ENCODE measurements around the gene THOP1. TPM values are rescaled to one million over a fixed set of nuclear protein-coding genes. Genes with fewer than 3 reads are reported as not detected.

Gene THOP1
- total RNA-seq, 1 experiment from 2014 or later, result 127 TPM

DNA sequence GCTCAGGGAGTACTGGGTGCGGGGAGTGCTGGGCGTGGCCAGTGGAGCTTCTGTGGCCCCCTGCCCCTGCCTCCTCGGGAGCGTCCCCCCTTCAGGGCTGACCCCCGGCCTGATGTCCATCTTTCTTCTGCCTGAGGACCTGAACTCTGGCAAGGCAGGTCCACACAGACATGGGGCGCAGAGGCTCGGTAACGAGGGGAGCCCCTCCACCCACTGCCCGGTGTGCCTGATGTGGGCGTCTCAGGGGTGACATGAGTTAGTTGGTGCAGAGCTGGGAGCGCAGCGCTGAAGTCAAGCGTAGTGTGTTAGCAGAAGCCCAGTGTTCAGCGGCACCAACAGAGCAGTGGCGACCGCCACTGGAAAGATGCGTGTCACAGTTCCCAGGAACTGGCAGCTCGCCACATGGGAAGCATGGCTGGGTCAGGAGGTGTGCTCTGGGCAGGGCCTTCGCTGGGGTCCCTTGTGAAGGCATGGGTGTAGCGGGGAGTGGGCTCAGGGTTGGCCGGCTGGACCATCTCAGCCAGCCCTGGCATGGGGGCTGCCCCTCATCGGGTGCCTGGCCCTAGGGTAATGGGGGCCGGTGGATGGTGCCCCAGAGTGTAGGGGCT lies 11.5 kb downstream of the THOP1 start:
- in situ Hi-C loops (cut with HindIII; ENCODE audit: low pct_unique_long_range_greater_than_20kb, low sequenced_read_pairs), result no loop called here
- DNase-seq (ENCODE audit: low read depth), result no peak

DNA sequence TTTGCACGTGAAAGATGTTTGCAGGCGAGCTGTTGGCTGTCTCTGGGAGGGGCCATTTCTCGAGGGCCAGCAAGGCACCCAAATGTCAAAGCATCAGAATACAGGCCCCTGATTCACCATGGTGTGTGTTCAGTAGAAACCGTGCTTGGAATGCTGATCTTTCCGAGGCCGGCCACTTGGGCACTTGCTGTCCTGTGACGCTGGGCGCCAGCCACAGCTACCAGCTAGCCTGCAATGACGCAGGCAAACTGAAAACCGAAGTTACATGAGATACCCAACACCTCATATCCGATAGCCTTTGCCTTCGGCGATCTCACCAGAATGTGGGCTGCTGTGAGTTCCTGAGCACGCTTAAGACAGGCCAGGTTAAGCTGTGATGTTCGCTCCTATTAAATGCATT lies 12.0 kb downstream of the THOP1 start:
- in situ Hi-C loops (cut with HindIII; ENCODE audit: low pct_unique_long_range_greater_than_20kb, low sequenced_read_pairs), result no loop called here

DNA sequence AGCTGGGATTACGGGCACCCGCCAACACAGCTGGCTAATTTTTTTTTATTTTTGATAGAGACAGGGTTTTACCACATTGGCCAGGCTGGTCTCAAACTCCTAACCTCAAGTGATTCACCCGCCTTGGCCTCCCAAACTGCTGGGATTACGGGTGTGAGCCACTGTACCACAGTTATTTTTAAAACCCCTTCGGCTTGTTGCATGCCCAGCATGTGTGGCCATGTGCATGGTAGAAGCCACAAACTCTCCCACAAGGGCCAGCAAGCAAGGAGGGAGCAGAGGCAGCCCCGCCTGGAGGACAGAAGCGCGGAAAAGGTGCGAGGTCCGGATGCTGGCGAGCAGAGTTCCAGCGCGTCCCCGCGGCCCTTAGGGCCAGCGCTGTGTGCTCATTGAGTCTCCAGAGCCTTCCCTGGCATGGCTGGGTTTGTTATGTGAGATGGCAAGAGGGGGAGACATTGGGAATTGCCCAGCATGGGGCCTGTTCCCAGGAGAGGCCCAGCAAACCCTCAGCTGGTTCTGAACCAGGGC lies 12.9 kb downstream of the THOP1 start:
- DNase-seq (ENCODE audit: low read depth), result no peak
- in situ Hi-C loops (cut with HindIII; ENCODE audit: low pct_unique_long_range_greater_than_20kb, low sequenced_read_pairs), result no loop called here

More for the DNA sequence above, 12.0 kb downstream of the THOP1 start:
- DNase-seq (ENCODE audit: low read depth), result no peak

DNA sequence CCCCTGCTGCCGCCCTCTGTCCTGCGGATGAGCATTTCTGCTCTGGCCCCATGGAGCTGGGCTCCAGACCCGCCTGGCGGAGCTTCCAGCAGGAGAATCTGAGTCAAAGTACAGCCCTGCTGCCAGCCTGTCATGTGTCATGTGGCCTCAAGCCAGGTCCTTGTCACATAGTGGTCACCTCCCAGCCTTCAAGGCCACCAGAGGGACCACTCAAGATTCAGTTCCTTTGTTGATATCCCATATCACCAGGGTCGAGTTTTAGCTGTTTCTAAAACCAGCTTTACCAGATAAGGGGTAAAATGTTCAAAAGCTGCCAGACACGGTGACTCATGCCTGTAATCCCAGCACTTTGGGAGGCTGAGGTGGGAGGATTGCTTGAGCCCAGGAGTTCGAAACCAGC lies 13.4 kb downstream of the THOP1 start:
- no peak for DNase-seq (ENCODE audit: low read depth)

DNA sequence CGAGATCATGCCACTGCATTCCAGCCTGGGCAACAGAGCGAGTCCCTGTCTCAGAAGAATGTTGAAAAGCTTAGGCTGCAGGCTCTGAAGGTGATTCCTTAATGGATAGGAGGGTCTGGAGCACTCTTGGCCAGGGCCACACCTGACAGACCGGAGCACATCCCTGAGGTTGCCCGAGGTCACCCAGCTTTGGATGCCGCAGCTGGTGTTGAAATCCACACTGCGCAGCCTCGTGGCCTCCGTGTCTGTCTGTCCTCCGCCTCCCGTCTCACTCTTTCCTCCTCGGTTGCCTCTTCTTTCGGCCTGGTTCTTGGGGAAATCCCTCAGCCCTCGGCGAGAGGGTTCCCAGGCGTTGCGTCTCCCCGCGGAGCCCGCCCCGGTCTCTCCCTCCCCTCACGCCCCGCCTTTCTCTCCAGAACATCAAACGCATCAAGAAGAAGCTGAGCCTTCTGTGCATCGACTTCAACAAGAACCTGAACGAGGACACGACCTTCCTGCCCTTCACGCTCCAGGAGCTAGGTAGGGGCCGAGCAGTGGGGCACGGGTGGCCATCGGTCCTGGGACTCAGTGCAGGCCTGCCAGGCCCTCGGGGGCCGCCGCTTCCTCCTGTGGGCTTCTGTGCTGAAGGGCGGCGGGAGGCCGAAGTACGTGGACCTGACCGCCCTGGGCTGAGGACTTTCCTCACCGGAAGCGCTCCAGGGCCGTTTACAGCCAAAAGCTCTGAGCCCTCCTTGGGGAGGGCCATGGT lies 14.1 kb downstream of the THOP1 start:
- DNase-seq (ENCODE audit: low read depth), result no peak
- in situ Hi-C loops (cut with HindIII; ENCODE audit: low pct_unique_long_range_greater_than_20kb, low sequenced_read_pairs), result no loop called here

More for the DNA sequence above, 13.4 kb downstream of the THOP1 start:
- in situ Hi-C loops (cut with HindIII; ENCODE audit: low pct_unique_long_range_greater_than_20kb, low sequenced_read_pairs), result no loop called here

DNA sequence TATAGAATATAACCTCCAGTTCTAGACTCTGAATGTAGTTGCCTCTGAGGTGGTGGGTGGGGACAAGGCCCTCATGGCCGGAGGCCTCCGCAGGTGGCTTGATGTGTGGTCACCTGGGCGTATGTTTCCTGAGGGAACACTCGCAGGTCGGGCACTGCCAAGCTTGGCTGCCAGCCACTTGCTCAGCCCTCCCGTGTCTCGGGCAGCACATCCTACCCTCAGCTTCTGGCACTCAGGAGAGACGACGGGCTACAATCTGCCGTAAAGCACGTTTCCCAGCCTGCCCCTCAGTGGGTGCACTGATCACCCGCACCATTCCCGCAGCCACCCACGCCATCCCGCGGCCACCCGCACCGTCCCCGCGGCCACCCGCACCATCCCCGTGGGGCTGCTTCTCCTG lies 15.2 kb downstream of the THOP1 start:
- DNase-seq (ENCODE audit: low read depth), result no peak
- in situ Hi-C loops (cut with HindIII; ENCODE audit: low pct_unique_long_range_greater_than_20kb, low sequenced_read_pairs), result no loop called here

DNA sequence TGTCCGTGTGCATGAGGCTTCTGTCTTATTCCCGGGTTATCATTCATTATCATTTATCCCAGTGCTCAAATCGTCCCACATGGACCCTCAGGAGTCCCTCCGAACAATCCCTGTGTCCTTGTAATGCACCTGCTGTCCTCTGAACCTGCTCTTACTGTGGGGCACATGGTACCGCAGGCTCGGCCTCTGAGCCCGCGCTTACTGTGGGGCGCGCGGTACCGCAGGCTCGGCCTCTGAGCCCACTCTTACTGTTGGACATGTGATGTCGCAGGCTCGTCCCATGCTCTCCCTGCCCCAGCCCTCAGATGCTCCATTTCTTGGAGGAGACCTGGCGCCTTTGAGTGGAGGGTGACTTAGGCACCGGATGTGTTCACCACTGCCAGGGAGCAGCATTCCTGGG lies 17.5 kb downstream of the THOP1 start:
- no peak for DNase-seq (ENCODE audit: low read depth)
- in situ Hi-C loops (cut with HindIII; ENCODE audit: low pct_unique_long_range_greater_than_20kb, low sequenced_read_pairs), result no loop called here

DNA sequence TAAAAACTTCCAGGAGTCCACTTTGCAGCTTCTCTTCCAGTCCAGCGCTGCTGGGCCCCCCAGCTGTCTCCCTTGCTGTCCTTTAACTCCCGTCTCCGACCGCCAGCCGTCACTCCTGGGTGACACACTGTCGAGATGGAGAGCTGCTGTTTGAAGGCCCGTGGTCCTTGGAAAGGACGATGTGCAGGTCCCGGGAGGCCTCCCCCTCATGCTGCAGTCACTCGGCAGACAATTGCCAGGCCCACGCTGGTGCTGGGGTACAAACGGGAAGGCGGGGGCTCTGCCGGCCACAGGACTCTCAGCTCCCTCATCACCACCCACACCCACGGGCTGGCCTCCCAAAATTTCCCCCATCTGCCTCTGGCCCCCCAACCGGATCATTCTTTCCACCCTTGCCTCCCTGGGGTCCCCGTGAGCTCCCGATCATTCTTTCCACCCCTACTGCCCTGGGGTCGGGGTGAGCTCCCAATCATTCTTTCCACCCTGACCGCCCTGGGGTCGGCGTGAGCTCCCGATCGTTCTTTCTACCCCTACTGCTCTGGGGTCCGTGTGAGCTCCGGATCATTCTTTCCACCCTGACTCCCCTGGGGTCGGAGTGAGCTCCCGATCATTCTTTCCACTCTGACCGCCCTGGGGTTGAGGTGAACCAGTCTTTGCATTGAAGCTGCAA lies 18.3 kb downstream of the THOP1 start:
- no peak for DNase-seq (ENCODE audit: low read depth)
- in situ Hi-C loops (cut with HindIII; ENCODE audit: low pct_unique_long_range_greater_than_20kb, low sequenced_read_pairs), result no loop called here

DNA sequence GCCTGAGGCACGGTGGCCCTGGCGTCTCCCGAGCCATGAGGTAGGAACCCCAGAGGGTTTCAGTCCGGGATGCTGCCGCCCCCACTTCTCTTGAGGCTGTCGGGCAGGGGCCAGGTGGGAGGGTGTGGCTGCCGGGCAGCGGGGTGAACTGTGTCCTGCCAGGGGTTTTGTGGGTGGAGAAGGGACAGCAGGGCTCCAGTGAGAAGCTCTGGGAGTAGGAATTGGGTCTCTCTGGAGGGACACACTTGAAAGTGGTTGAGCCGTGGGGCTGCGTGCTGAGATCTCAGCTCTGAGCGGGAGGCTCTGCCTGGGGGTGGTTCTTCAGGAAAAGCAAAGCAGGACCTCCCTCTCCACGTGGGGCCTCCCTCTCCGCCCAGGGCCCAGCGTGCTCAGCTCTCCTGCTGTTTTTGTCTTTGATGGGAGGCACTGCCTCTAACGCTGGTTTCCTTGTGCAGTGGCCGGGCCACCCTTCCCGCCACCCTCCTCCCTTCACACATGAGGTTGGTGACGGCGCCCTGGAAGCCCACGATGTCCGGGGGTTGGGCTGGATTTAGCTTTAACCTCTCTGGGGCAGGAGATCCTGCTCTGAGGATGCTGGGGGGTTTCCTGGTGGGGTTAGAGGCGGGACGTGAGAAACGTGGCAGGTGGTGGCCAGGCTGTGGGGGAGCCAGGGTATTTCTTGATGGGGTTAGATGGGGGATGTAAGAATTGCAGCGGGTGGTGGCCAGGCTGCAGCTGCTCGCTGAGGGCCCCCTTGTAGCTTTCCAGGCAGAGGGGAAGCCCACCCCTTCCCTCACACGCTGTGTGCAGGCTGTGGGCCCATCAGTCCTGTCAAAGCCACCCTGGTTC lies 19.1 kb downstream of the THOP1 start:
- in situ Hi-C loops (cut with HindIII; ENCODE audit: low pct_unique_long_range_greater_than_20kb, low sequenced_read_pairs), result no loop called here
- no peak for DNase-seq (ENCODE audit: low read depth)

DNA sequence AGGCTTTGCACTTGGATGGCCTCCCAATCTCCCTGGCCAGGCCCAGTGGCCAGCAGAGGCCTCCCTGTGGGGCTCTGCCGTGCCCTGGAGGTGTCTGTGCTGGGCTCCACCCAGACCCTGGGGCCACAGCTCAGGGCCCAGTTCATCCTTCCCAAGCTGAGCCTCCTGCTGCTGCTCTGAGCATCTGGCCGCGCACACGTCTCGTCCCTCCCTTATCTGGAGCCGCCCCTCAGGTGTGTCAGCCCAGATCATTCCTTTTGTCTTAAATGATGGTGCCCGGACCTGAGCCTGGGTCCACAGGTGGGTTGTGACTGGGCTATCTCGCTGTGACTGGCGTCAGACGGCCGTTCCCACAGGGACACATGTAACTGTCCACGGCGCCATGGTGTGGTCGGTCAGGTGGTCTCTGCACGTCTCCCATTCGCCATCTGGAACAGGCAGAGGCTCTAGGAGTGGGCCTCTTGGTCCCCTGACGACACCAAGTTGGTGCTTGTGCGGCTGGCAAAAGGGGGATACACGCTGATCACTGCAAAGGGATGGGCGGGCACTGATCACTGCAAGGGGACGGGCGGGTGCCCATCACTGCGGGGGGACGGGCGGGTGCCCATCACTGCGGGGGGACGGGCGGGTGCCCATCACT lies 20.1 kb downstream of the THOP1 start:
- DNase-seq (ENCODE audit: low read depth), result no peak
- in situ Hi-C loops (cut with HindIII; ENCODE audit: low pct_unique_long_range_greater_than_20kb, low sequenced_read_pairs), result no loop called here

DNA sequence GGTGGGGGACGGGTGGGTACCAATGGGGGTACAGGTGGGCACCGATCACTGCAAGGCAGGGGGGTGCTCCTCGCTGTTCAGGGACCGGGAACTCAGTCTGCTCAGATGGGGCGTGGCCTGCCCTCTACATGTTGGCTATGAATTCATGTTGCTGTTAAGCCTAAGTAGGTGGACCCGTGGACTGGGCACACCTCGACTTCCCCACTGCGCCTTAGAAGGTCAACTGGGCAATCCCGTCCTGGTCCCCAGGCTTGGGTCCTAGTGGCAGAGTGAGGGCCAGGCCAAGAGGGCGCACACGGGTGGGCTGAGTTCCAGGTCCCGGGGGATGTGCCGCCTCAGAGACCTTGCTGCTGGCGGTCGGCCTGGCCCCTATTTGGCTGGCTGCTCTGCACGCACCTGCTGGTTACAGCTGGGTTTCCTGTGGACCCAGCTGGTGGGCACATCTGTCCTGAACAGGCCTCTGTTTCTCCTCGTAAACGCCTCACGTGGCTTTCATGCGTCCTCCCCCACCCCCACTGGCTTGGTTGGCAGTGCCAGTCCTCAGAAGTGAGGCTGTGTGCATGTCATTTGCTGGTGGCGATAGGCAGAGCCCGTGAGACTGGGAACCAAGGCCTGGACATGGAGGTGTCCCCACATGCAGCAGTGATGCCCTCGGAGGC lies 20.8 kb downstream of the THOP1 start:
- in situ Hi-C loops (cut with HindIII; ENCODE audit: low pct_unique_long_range_greater_than_20kb, low sequenced_read_pairs), result no loop called here

DNA sequence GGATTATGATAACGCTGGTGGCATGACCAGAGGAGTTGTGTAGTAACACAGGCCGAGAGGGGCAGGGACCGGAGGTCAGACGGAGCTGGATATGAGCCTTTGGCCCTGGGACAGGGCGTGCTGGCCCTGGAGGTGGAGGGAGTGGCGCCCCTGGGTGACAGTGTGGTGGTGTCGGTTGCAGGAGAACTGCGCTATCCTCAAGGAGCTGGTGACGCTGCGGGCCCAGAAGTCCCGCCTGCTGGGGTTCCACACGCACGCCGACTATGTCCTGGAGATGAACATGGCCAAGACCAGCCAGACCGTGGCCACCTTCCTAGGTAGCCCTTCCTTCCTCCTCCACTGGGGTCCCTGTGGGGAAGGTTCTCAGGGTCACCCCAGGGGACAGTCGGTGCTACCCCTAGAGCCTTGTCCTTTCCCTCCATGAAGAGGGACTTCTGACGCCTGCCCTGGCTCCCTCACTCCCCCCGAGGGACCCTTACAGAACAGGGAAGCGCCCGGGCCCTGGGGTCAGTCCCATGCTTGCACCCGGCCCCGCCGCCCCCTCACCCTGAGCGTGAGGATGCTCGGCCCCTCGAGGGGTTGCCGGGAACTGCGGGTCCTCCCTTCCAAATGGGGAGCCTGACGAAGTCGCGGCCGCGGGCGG lies 21.6 kb downstream of the THOP1 start:
- DNase-seq (ENCODE audit: low read depth), result no peak
- in situ Hi-C loops (cut with HindIII; ENCODE audit: low pct_unique_long_range_greater_than_20kb, low sequenced_read_pairs), result no loop called here

More for the DNA sequence above, 20.8 kb downstream of the THOP1 start:
- no peak for DNase-seq (ENCODE audit: low read depth)

DNA sequence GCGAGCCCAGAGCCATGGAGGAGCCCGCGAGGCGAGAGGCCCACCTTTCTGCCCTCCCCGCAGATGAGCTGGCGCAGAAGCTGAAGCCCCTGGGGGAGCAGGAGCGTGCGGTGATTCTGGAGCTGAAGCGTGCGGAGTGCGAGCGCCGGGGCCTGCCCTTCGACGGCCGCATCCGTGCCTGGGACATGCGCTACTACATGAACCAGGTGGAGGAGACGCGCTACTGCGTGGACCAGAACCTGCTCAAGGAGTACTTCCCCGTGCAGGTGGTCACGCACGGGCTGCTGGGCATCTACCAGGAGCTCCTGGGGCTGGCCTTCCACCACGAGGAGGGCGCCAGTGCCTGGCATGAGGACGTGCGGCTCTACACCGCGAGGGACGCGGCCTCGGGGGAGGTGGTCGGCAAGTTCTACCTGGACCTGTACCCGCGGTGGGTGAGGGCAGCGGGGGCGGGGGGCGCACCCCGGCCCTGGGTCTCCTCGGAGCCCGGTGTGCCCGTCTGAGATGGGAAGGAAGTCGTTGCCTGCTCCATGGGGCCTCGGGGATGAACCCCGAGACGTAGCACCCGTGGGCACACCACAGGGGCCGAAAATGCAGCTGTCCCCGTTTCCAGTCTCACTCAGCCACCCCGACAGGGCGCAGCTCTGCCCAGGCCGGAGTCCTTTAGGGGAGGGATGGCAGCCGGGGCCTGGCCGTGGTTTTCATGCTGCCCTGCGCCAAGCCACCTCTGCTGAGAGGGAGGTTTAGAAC lies 22.3 kb downstream of the THOP1 start:
- no peak for DNase-seq (ENCODE audit: low read depth)
- in situ Hi-C loops (cut with HindIII; ENCODE audit: low pct_unique_long_range_greater_than_20kb, low sequenced_read_pairs), result no loop called here

DNA sequence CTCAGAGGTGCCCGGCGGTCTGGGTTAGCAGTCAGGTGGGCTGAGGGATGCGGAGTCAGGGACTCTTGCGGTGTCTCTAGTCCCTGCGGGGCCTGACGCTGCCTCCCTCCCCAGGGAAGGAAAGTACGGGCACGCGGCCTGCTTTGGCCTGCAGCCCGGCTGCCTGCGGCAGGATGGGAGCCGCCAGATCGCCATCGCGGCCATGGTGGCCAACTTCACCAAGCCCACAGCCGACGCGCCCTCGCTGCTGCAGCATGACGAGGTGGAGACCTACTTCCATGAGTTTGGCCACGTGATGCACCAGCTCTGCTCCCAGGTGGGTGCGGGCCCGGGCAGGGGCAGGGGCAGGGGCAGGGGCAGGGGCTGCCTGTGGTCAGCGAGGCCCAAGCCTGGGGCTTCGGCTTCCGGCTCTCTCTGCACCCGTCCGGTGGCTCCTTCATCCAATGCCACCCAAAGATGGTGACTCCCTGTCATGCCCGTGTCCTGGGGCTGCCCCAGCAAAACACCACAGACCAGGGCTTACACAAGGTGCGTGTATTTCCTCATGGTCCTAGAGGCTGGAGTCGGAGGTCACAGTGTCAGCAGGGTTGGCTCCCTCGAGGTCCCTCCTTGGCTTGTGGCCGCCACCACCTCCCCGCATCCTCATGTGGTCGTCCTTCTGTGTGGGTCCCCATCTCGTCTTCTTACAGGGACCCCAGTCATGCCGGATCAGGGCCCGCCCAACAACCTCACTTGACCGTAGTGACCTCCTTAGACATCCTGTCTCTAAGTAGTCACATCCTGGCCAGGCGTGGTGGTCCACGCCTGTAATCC lies 23.0 kb downstream of the THOP1 start:
- DNase-seq (ENCODE audit: low read depth), result no peak
- in situ Hi-C loops (cut with HindIII; ENCODE audit: low pct_unique_long_range_greater_than_20kb, low sequenced_read_pairs), result no loop called here

DNA sequence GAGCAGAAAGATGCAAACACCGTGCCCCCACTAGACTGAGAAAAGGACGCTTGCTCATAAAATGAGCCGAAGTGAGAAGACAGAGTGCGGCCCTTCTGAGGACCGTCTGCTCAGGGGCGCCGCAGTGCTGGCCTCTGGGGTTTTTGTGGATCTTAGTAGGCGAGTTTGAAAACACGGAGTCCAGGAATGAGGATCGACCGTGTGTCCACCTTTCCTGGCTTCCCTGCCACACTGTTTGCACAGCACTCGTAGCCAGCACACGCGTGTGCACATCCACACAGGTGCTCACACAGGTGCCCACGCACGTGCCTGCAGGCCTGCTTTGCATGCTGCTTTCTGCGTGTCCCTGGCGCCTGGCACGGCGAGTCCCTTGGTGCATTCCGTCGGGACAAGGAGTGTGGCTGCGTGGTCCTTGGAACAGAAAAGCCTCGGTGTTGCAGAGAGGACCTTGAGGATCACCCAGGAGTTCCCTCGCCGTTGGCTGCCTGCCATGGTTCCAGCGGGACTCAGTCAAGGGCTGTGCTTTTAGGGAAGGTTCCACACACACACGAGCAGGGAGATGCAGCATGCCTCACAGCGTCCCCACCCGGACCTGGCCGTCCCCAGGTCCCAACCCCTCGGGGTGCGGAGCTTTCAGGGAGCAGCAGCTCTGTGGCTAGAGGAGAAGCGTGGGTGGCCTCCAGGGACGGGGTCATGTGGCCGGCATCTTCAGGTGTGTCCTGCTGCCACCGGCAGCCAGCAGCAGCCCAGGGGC lies 24.3 kb downstream of the THOP1 start:
- DNase-seq (ENCODE audit: low read depth), result no peak
- in situ Hi-C loops (cut with HindIII; ENCODE audit: low pct_unique_long_range_greater_than_20kb, low sequenced_read_pairs), result no loop called here
